Measurements from ENCODE around the gene MYO1D. TPM values are rescaled to one million over a fixed set of nuclear protein-coding genes. Genes with fewer than 3 reads are reported as not detected.

MYO1D gene
- total and polyA plus RNA-seq, 2 of the 13 experiments (the other 11 are each of a cell fraction or from before 2014, with no cell fraction given): 13.2 to 17.3 TPM

DNA sequence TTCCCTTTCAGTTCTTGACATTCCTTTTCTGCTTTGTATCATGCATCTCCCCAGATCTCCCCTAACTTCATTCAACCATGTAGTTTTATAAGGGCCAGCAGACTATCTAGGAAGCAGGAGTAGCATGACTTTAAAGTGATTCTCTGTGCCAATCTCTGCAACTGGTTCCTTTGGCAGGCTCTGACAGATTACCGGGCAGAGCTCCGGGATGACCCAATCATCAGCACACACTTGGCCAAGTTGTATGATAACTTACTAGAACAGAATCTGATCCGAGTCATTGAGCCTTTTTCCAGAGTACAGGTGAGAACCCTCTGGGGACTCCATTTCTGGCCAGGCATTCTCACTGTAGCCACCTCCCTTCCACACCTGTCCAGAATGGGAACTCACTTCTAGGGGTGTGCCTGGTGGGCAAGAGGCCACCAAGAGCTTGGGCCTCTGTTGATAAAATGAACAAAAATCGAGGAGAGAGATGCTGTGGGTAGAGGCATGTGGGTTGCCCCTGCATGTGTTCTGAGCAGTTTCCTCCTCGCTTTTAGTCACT, 397.8 kb downstream of the MYO1D start:
- FAIRE-seq (no peak), DNase-seq (ENCODE audit: low spot score) (no peak), ATAC-seq (no peak)
- no TSS peak for BruUV-seq (replicated peaks)
- H3K4me2 ChIP-seq (ENCODE audit: low read depth, low read length): no peak overlapping the region
- H4K20me1 ChIP-seq (ENCODE audit: insufficient read depth, low read length): no peaks in the 10 kb centered on the region
- no peak overlapping the region for H3K9ac ChIP-seq (ENCODE audit: insufficient read depth, low read depth, low read length)
- peaks cover 26 to 80% of the 10 kb centered on the region in 2 experiments for H3K36me3 ChIP-seq (replicated peaks in 1 of 2; ENCODE audit: control insufficient read depth in 1 of 2, insufficient read depth in 2 of 2, low read length in 2 of 2)
- TF ChIP-seq RBM22 (optimal IDR thresholded peaks at IDR 0.05; ENCODE audit: low read length): peak; percentile 55
- TF ChIP-seq ZKSCAN5 (CRISPR knock-in tag; IDR thresholded peaks at IDR 0.05): no peak
- intact Hi-C loops (cut with micrococcal nuclease; ENCODE audit: unreplicated experiment) (no loop called here), in situ Hi-C loops (cut with HindIII; ENCODE audit: extremely low pct_ligation_motif_present, low pct_unique_long_range_greater_than_20kb) (no loop called here)
- no peak overlapping the region for H3K4me3 ChIP-seq (replicated peaks in 1 of 3; ENCODE audit: insufficient read depth in 1 of 3, low read depth in 2 of 3, low read length in 3 of 3)
- H3K27ac ChIP-seq (ENCODE audit: extremely low read length, insufficient read depth, low read length): no peak overlapping the region
- peaks cover 8% of the 10 kb centered on the region; the same call in 1 of the 2 replicates for H3K4me1 ChIP-seq (ENCODE audit: insufficient read depth, low read length)
- no peaks in the 10 kb centered on the region for H3K27me3 ChIP-seq (ENCODE audit: control insufficient read depth in 1 of 2, insufficient read depth in 2 of 2, low read length in 2 of 2)
- CTCF ChIA-PET (ENCODE audit: low intra/inter-chr PET ratio, low total read pairs): no interaction called here
- H3K9me3 ChIP-seq (ENCODE audit: low read length): no peaks in the 10 kb centered on the region
- H3K79me2 ChIP-seq (ENCODE audit: insufficient read depth, low read length): no peaks in the 10 kb centered on the region
- 92% methylated on average over 5 of the region's 5 CpGs for WGBS (ENCODE audit: low lambda C conversion rate)
- POLR2A ChIA-PET: no interaction called here
- no peak overlapping the region for H2AFZ ChIP-seq (ENCODE audit: low read length)

DNA sequence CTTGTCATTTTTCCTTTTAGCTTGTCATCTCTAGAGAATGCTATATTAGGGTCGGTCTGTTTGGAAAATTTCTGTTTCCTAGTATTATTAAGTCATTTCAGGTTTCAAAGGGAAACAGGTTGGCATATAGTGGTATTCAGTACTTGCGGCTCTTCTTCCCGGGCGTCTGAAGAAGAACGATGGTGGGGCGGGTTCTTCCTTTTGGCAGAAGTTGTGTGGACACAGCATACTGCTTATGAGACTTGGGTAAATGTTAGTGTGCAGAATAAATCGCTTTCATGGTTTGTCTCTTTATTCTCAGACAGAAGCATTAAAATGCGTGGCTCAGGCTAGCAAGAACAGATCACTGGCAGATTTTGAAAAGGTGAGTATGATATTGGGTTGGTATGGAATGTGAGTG, 399.7 kb downstream of the MYO1D start:
- ChIA-PET CTCF (ENCODE audit: low intra/inter-chr PET ratio, low total read pairs) (no interaction called here), POLR2A (no interaction called here)
- FAIRE-seq: no peak
- WGBS (ENCODE audit: low lambda C conversion rate): 98% methylated on average over 8 of the region's 8 CpGs
- Histone ChIP-seq H2AFZ (ENCODE audit: low read length) (no peak overlapping the region), H3K9ac (ENCODE audit: insufficient read depth, low read depth, low read length) (no peak overlapping the region), H4K20me1 (ENCODE audit: insufficient read depth, low read length) (no peaks in the 10 kb centered on the region), H3K36me3 (replicated peaks in 1 of 2; ENCODE audit: control insufficient read depth in 1 of 2, insufficient read depth in 2 of 2, low read length in 2 of 2) (peaks cover 29 to 91% of the 10 kb centered on the region in 2 experiments), H3K4me3 (replicated peaks in 1 of 3; ENCODE audit: insufficient read depth in 1 of 3, low read depth in 2 of 3, low read length in 3 of 3) (no peak overlapping the region), H3K79me2 (ENCODE audit: insufficient read depth, low read length) (no peaks in the 10 kb centered on the region), H3K4me2 (ENCODE audit: low read depth, low read length) (no peak overlapping the region), H3K9me3 (ENCODE audit: low read length) (no peaks in the 10 kb centered on the region), H3K27ac (ENCODE audit: extremely low read length, insufficient read depth, low read length) (no peak overlapping the region), H3K27me3 (ENCODE audit: control insufficient read depth in 1 of 2, insufficient read depth in 2 of 2, low read length in 2 of 2) (no peaks in the 10 kb centered on the region), H3K4me1 (ENCODE audit: insufficient read depth, low read length) (no peaks in the 10 kb centered on the region)
- no peak for ATAC-seq
- in situ Hi-C loops (cut with HindIII; ENCODE audit: extremely low pct_ligation_motif_present, low pct_unique_long_range_greater_than_20kb): no loop called here
- DNase-seq (ENCODE audit: low spot score): no peak
- intact Hi-C loops (cut with micrococcal nuclease; ENCODE audit: unreplicated experiment): no loop called here
- no TSS peak for BruUV-seq (replicated peaks)
- TF ChIP-seq TFDP1 (CRISPR knock-in tag; IDR thresholded peaks at IDR 0.05; ENCODE audit: borderline replicate concordance): no peak
- TF ChIP-seq MED8 (CRISPR knock-in tag; IDR thresholded peaks at IDR 0.05; ENCODE audit: insufficient replicate concordance): no peak
- TF ChIP-seq, protein P1, sequence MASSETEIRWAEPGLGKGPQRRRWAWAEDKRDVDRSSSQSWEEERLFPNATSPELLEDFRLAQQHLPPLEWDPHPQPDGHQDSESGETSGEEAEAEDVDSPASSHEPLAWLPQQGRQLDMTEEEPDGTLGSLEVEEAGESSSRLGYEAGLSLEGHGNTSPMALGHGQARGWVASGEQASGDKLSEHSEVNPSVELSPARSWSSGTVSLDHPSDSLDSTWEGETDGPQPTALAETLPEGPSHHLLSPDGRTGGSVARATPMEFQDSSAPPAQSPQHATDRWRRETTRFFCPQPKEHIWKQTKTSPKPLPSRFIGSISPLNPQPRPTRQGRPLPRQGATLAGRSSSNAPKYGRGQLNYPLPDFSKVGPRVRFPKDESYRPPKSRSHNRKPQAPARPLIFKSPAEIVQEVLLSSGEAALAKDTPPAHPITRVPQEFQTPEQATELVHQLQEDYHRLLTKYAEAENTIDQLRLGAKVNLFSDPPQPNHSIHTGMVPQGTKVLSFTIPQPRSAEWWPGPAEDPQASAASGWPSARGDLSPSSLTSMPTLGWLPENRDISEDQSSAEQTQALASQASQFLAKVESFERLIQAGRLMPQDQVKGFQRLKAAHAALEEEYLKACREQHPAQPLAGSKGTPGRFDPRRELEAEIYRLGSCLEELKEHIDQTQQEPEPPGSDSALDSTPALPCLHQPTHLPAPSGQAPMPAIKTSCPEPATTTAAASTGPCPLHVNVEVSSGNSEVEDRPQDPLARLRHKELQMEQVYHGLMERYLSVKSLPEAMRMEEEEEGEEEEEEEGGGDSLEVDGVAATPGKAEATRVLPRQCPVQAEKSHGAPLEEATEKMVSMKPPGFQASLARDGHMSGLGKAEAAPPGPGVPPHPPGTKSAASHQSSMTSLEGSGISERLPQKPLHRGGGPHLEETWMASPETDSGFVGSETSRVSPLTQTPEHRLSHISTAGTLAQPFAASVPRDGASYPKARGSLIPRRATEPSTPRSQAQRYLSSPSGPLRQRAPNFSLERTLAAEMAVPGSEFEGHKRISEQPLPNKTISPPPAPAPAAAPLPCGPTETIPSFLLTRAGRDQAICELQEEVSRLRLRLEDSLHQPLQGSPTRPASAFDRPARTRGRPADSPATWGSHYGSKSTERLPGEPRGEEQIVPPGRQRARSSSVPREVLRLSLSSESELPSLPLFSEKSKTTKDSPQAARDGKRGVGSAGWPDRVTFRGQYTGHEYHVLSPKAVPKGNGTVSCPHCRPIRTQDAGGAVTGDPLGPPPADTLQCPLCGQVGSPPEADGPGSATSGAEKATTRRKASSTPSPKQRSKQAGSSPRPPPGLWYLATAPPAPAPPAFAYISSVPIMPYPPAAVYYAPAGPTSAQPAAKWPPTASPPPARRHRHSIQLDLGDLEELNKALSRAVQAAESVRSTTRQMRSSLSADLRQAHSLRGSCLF (CRISPR knock-in tag; IDR thresholded peaks at IDR 0.05; ENCODE audit: borderline replicate concordance): no peak
- TF ChIP-seq, protein P2, sequence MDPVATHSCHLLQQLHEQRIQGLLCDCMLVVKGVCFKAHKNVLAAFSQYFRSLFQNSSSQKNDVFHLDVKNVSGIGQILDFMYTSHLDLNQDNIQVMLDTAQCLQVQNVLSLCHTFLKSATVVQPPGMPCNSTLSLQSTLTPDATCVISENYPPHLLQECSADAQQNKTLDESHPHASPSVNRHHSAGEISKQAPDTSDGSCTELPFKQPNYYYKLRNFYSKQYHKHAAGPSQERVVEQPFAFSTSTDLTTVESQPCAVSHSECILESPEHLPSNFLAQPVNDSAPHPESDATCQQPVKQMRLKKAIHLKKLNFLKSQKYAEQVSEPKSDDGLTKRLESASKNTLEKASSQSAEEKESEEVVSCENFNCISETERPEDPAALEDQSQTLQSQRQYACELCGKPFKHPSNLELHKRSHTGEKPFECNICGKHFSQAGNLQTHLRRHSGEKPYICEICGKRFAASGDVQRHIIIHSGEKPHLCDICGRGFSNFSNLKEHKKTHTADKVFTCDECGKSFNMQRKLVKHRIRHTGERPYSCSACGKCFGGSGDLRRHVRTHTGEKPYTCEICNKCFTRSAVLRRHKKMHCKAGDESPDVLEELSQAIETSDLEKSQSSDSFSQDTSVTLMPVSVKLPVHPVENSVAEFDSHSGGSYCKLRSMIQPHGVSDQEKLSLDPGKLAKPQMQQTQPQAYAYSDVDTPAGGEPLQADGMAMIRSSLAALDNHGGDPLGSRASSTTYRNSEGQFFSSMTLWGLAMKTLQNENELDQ (CRISPR knock-in tag; IDR thresholded peaks at IDR 0.05; ENCODE audit: borderline replicate concordance): no peak
- no peak for TF ChIP-seq TEAD2 (CRISPR knock-in tag; IDR thresholded peaks at IDR 0.05)
- TF ChIP-seq NCOA1 (CRISPR knock-in tag; IDR thresholded peaks at IDR 0.05): no peak
- TF ChIP-seq TOE1 (CRISPR knock-in tag; IDR thresholded peaks at IDR 0.05): no peak
- no peak for TF ChIP-seq SCMH1 (CRISPR knock-in tag; IDR thresholded peaks at IDR 0.05; ENCODE audit: borderline replicate concordance)

All from HepG2 (cell line).